SK-N-MC (cell line): ENCODE measurements around the gene GZMA.

ENCODE experiments used
- EZH2 ChIP-seq: fragments of 200-600 bp; sonication (generic); IDR thresholded peaks from one replicate; pipeline ENCODE4 v1.6.1; 2017; ENCODE audit warnings: antibody characterized with exemption
- POLR2AphosphoS5 ChIP-seq: IDR thresholded peaks from 2 replicates; pipeline ENCODE4 v1.6.1; 2012; ENCODE audit warnings: mild to moderate bottlenecking, low read depth, low read length, borderline replicate concordance

DNA sequence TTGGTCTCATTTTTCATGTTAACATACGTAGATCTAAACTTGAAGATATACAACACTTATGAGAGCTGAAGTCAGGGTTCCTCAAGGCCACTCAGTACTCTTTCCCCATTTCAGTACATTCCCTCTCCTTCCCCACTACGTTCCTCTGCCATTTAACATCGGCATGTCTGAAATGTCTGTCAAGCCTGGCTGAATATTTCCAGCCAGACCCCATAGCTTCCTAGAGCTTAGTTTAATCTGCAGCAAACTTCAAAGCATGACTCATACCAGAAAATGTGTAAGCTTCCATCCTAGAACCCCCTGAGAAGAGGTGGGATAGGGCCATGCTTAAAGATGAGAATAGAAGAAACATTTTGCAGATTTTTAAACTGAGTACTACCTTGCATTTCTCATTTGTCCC is 6.2 kb downstream of the GZMA start:
- no peak for TF ChIP-seq POLR2AphosphoS5
- no peak for TF ChIP-seq EZH2
